ENCODE results near the gene MED26. TPM values are rescaled to one million over a fixed set of nuclear protein-coding genes. Genes with fewer than 3 reads are reported as not detected.

Gene MED26
- total and polyA plus RNA-seq, 2 of the 8 experiments (the other 6 are each of a cell fraction or from before 2014, with no cell fraction given) = 5.3 to 10.7 TPM

DNA sequence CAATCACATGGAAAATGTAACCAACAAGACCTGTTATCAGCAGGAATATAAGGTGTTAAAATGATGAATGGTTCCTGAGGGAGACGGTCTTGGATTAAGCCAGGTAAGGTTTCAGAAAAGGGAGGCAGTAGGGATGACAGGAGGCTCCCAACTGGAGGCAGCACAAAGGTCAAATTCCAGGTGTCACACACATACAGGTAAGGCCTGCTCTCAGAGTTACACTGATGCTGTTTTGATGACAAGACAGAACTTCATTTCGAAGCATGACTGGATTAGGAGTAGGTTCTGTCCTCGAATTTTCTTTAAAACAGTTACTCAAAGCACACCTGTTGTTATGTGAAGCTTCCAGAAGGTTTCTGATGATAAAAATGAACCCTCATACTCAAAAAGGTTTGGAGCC is 7.4 kb downstream of the MED26 start:
- no peak overlapping the region for H2AK5ac ChIP-seq (ENCODE audit: low read depth, low read length)
- no peak overlapping the region for H3K4me3 ChIP-seq (ENCODE audit: extremely low read depth in 1 of 4, insufficient read depth in 2 of 4, low read depth in 3 of 4, low read length in 4 of 4)
- ChIA-PET CTCF (ENCODE audit: partially characterized antibody) (no interaction called here), POLR2A (ENCODE audit: partially characterized antibody) (interaction anchor here (1.3 kb wide), 1 partner anchor 36 kb away, joined by 3 read pairs; no protein-coding TSS in a partner anchor)
- H3K56ac ChIP-seq (replicated peaks; ENCODE audit: insufficient read length, low read depth, low read length) = no peak overlapping the region
- peaks cover 67% of the 10 kb centered on the region for H3K79me1 ChIP-seq (ENCODE audit: low read depth, low read length)
- DNase-seq (ENCODE audit: low read depth in 1 of 2, low spot score in 2 of 2) (no peak), FAIRE-seq (no peak)
- no peak overlapping the region for H3K27ac ChIP-seq (ENCODE audit: low read depth, low read length)
- no peak overlapping the region for H2BK15ac ChIP-seq (ENCODE audit: low read length)
- no peak overlapping the region for H3K4me2 ChIP-seq (ENCODE audit: insufficient read depth in 1 of 2, low read depth in 2 of 2, low read length in 2 of 2)
- H3K23ac ChIP-seq (ENCODE audit: insufficient read length) = no peak overlapping the region
- H4K5ac ChIP-seq (ENCODE audit: insufficient read length, low read depth, low read length) = no peak overlapping the region
- H4K20me1 ChIP-seq (replicated peaks in 1 of 2; ENCODE audit: control insufficient read depth in 1 of 2, insufficient read depth in 2 of 2, low read length in 2 of 2) = peaks cover 40 to 71% of the 10 kb centered on the region in 2 experiments
- H2AFZ ChIP-seq (ENCODE audit: low read length) = no peak overlapping the region
- H4K8ac ChIP-seq (ENCODE audit: extremely low read depth, insufficient read depth, low read length) = no peak overlapping the region
- H4K91ac ChIP-seq (replicated peaks; ENCODE audit: insufficient read length, low read length) = no peak overlapping the region
- no peak overlapping the region for H3K18ac ChIP-seq (ENCODE audit: extremely low read depth, low read length)
- 85% methylated on average over 3 of the region's 3 CpGs; no CpG with 5 or more reads in 1 of the 2 experiments for WGBS, 2 experiments (ENCODE audit: extremely low coverage in 1 of 2, insufficient coverage in 1 of 2, insufficient read length in 1 of 2, insufficient replicate concordance in 2 of 2, low coverage in 1 of 2, low lambda C conversion rate in 2 of 2, missing lambda C conversion rate in 1 of 2)
- H3K9me3 ChIP-seq (ENCODE audit: insufficient read depth in 2 of 2, low read depth in 1 of 2, low read length in 1 of 2) = no peaks in the 10 kb centered on the region
- H3K4ac ChIP-seq (replicated peaks; ENCODE audit: insufficient read length, low read depth, low read length) = no peak overlapping the region
- H2BK120ac ChIP-seq (replicated peaks; ENCODE audit: low read depth, low read length) = no peak overlapping the region
- no peak overlapping the region for H3K14ac ChIP-seq (ENCODE audit: insufficient read length)
- H3K23me2 ChIP-seq (ENCODE audit: low read depth, low read length) = no peaks in the 10 kb centered on the region
- peaks cover 33 to 100% of the 10 kb centered on the region in 2 experiments for H3K79me2 ChIP-seq (ENCODE audit: control insufficient read depth in 1 of 2, insufficient read depth in 2 of 2, low read length in 2 of 2)
- H2BK5ac ChIP-seq (ENCODE audit: low read depth, low read length) = no peak overlapping the region
- no peak overlapping the region; a peak in 1 of 7 replicates for H3K9ac ChIP-seq (replicated peaks in 1 of 4; ENCODE audit: extremely low read depth in 1 of 4, low read depth in 3 of 4, low read length in 3 of 4)
- peaks cover 0 to 5% (median 0%) of the 10 kb centered on the region in 4 experiments; a peak in 5 of 8 replicates for H3K36me3 ChIP-seq (ENCODE audit: control insufficient read depth in 2 of 4, insufficient read depth in 4 of 4, low read length in 3 of 4)
- H2BK20ac ChIP-seq (ENCODE audit: low read length) = no peak overlapping the region
- no peaks in the 10 kb centered on the region for H3K27me3 ChIP-seq (replicated peaks in 1 of 4; ENCODE audit: control insufficient read depth in 3 of 4, extremely low read depth in 1 of 4, insufficient read depth in 3 of 4, low read length in 3 of 4)
- peaks cover 0 to 10% (median 2%) of the 10 kb centered on the region in 4 experiments; a peak in 4 of 7 replicates for H3K4me1 ChIP-seq (replicated peaks in 1 of 4; ENCODE audit: control insufficient read depth in 3 of 4, insufficient read depth in 4 of 4, low read length in 3 of 4)
- H2BK12ac ChIP-seq (ENCODE audit: low read depth, low read length) = no peak overlapping the region
- TF ChIP-seq RBBP5 (IDR thresholded peaks at IDR 0.05; ENCODE audit: borderline replicate concordance, low read depth, low read length) = no peak
- no peak for TF ChIP-seq YY1 (IDR thresholded peaks at IDR 0.05; ENCODE audit: low read depth, low read length)
- no peak for TF ChIP-seq ZNF274 (IDR thresholded peaks at IDR 0.05; ENCODE audit: borderline replicate concordance, extremely low read depth, low read length)
- no peak for TF ChIP-seq SIN3A (conservative IDR thresholded peaks at IDR 0.05 in 1 of 2, IDR thresholded peaks at IDR 0.05 in 1 of 2; ENCODE audit: low read depth in 1 of 2, low read length in 2 of 2)
- TF ChIP-seq, protein P1, sequence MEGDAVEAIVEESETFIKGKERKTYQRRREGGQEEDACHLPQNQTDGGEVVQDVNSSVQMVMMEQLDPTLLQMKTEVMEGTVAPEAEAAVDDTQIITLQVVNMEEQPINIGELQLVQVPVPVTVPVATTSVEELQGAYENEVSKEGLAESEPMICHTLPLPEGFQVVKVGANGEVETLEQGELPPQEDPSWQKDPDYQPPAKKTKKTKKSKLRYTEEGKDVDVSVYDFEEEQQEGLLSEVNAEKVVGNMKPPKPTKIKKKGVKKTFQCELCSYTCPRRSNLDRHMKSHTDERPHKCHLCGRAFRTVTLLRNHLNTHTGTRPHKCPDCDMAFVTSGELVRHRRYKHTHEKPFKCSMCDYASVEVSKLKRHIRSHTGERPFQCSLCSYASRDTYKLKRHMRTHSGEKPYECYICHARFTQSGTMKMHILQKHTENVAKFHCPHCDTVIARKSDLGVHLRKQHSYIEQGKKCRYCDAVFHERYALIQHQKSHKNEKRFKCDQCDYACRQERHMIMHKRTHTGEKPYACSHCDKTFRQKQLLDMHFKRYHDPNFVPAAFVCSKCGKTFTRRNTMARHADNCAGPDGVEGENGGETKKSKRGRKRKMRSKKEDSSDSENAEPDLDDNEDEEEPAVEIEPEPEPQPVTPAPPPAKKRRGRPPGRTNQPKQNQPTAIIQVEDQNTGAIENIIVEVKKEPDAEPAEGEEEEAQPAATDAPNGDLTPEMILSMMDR (IDR thresholded peaks at IDR 0.05; ENCODE audit: control extremely low read depth in 1 of 3, insufficient read depth in 1 of 3, low read depth in 1 of 3, low read length in 3 of 3) = no peak
- TF ChIP-seq SUZ12 (IDR thresholded peaks at IDR 0.05; ENCODE audit: low read length) = no peak
- no peak for TF ChIP-seq CHD1 (IDR thresholded peaks at IDR 0.05; ENCODE audit: low read depth, low read length)
- TF ChIP-seq RFX5 (IDR thresholded peaks at IDR 0.05; ENCODE audit: borderline replicate concordance, low read depth, low read length) = no peak
- no peak for TF ChIP-seq SIX5 (IDR thresholded peaks at IDR 0.05; ENCODE audit: low read depth, low read length)
- no peak for TF ChIP-seq TBP (IDR thresholded peaks at IDR 0.05; ENCODE audit: low read depth, low read length)
- no peak for TF ChIP-seq SRF (IDR thresholded peaks at IDR 0.05; ENCODE audit: low read depth, low read length)
- no peak for TF ChIP-seq KDM1A (IDR thresholded peaks at IDR 0.05; ENCODE audit: borderline replicate concordance, low read length)

Data from H1 (cell line).